Measurements from ENCODE around the gene PLEKHN1. TPM values are rescaled to one million over a fixed set of nuclear protein-coding genes. Genes with fewer than 3 reads are reported as not detected.

PLEKHN1 gene
- total and polyA plus RNA-seq, 2 experiments from 2014 or later = 0.60 to 2.4 TPM

- no peaks in the 10 kb centered on the region for H3K9me3 ChIP-seq (ENCODE audit: low read depth)
- no peak overlapping the region for H3K4me2 ChIP-seq
- H4K20me1 ChIP-seq (ENCODE audit: insufficient read depth, poor library complexity, severe bottlenecking) = peaks cover 6% of the 10 kb centered on the region
- no peaks in the 10 kb centered on the region for H3K36me3 ChIP-seq (replicated peaks; ENCODE audit: insufficient read depth, low read depth)
- no peaks in the 10 kb centered on the region for H3K79me2 ChIP-seq
- H3K27me3 ChIP-seq = peaks cover 35% of the 10 kb centered on the region
- H2AFZ ChIP-seq = no peak overlapping the region
- H3K4me3 ChIP-seq = no peak overlapping the region
- DNase-seq (ENCODE audit: low spot score) = no peak
- no peaks in the 10 kb centered on the region for H3K9me2 ChIP-seq (replicated peaks; ENCODE audit: insufficient read depth)
- peaks cover 24% of the 10 kb centered on the region for H3K4me1 ChIP-seq (ENCODE audit: insufficient read depth)
- no peak for TF ChIP-seq EZH2 (IDR thresholded peaks at IDR 0.05; ENCODE audit: borderline replicate concordance)
- no peak for TF ChIP-seq EZH2phosphoT487 (IDR thresholded peaks at IDR 0.05; ENCODE audit: low read depth, severe bottlenecking, unreplicated experiment)
- TF ChIP-seq CTCF (IDR thresholded peaks at IDR 0.05; ENCODE audit: poor library complexity) = no peak
- WGBS (ENCODE audit: low lambda C conversion rate, missing lambda C conversion rate) = 93% methylated on average over 31 of the region's 40 CpGs
- no peak overlapping the region for H3K27ac ChIP-seq
These were observed 36.3 kb upstream of the PLEKHN1 start for GRCh38 chr1:929712-930632.

GRCh38 chr1:930633-931138 lies 35.6 kb upstream of the PLEKHN1 start:
- 83% methylated on average over 15 of the region's 18 CpGs for WGBS (ENCODE audit: low lambda C conversion rate, missing lambda C conversion rate)
- peaks cover 38% of the 10 kb centered on the region for H3K27me3 ChIP-seq

GRCh38 chr1:931380-932172 lies 34.7 kb upstream of the PLEKHN1 start:
- DNase-seq (ENCODE audit: low spot score) = no peak
- peaks cover 28% of the 10 kb centered on the region for H3K4me1 ChIP-seq (ENCODE audit: insufficient read depth)
- no peaks in the 10 kb centered on the region for H3K36me3 ChIP-seq (replicated peaks; ENCODE audit: insufficient read depth, low read depth)
- no peak overlapping the region for H3K4me2 ChIP-seq
- no peak overlapping the region for H3K27ac ChIP-seq
- H4K20me1 ChIP-seq (ENCODE audit: insufficient read depth, poor library complexity, severe bottlenecking) = no peaks in the 10 kb centered on the region
- TF ChIP-seq EZH2 (IDR thresholded peaks at IDR 0.05; ENCODE audit: borderline replicate concordance) = no peak
- TF ChIP-seq CTCF (IDR thresholded peaks at IDR 0.05; ENCODE audit: poor library complexity) = no peak
- TF ChIP-seq EZH2phosphoT487 (IDR thresholded peaks at IDR 0.05; ENCODE audit: low read depth, severe bottlenecking, unreplicated experiment) = no peak
- no peaks in the 10 kb centered on the region for H3K9me3 ChIP-seq (ENCODE audit: low read depth)
- WGBS (ENCODE audit: low lambda C conversion rate, missing lambda C conversion rate) = 62% methylated on average over 15 of the region's 15 CpGs
- peaks cover 32% of the 10 kb centered on the region for H3K27me3 ChIP-seq
- no peaks in the 10 kb centered on the region for H3K79me2 ChIP-seq
- H2AFZ ChIP-seq = no peak overlapping the region
- H3K9me2 ChIP-seq (replicated peaks; ENCODE audit: insufficient read depth) = no peaks in the 10 kb centered on the region
- H3K4me3 ChIP-seq = no peak overlapping the region

More at GRCh38 chr1:930633-931138, 35.6 kb upstream of the PLEKHN1 start:
- Histone ChIP-seq H3K9me2 (replicated peaks; ENCODE audit: insufficient read depth) (no peaks in the 10 kb centered on the region), H3K4me2 (no peak overlapping the region), H3K79me2 (no peaks in the 10 kb centered on the region), H3K9me3 (ENCODE audit: low read depth) (no peaks in the 10 kb centered on the region), H3K4me1 (ENCODE audit: insufficient read depth) (peaks cover 28% of the 10 kb centered on the region), H3K36me3 (replicated peaks; ENCODE audit: insufficient read depth, low read depth) (no peaks in the 10 kb centered on the region), H3K4me3 (no peak overlapping the region), H4K20me1 (ENCODE audit: insufficient read depth, poor library complexity, severe bottlenecking) (peaks cover 6% of the 10 kb centered on the region), H3K27ac (no peak overlapping the region), H2AFZ (no peak overlapping the region)
- no peak for DNase-seq (ENCODE audit: low spot score)
- TF ChIP-seq CTCF (IDR thresholded peaks at IDR 0.05; ENCODE audit: poor library complexity) (no peak), EZH2 (IDR thresholded peaks at IDR 0.05; ENCODE audit: borderline replicate concordance) (no peak), EZH2phosphoT487 (IDR thresholded peaks at IDR 0.05; ENCODE audit: low read depth, severe bottlenecking, unreplicated experiment) (no peak)

All from hepatocyte (in vitro differentiated cells).